Small intestine (tissue), 7 donors: ENCODE results near the gene MUL1. TPM values are rescaled to one million over a fixed set of nuclear protein-coding genes. Genes with fewer than 3 reads are reported as not detected.
"Not testable (repeated sequence)": the region's sequence is repeated elsewhere in the genome, so short reads cannot be mapped to it uniquely, and the experiment has no call there.

Experiments used
- DNase-seq, 2 donors: peaks; one replicate each; pipeline versions ENCODE4 v3.0.0 to v3.0.0-alpha.2; 2013
- FAIRE-seq: peaks from 2 replicates; lab custom pipeline; 2012; peaks lifted over from hg19 to GRCh38; lab: Jason Lieb, UNC
- H3K27ac ChIP-seq, 3 donors: one replicate each; pipeline ENCODE4 v1.5.1; 2013; ENCODE audit warnings: low read length in 2 of 3, mild to moderate bottlenecking in 2 of 3, control low read depth in 1 of 3, inconsistent platforms in 1 of 3, low read depth in 1 of 3, moderate library complexity in 1 of 3
- H3K27me3 ChIP-seq, 3 donors: one replicate each; pipeline ENCODE4 v1.6.1; 2013; ENCODE audit warnings: low read length in 3 of 3, inconsistent platforms in 1 of 3; ENCODE audit not compliant: control insufficient read depth in 3 of 3, insufficient read depth in 3 of 3
- H3K36me3 ChIP-seq, 3 donors: one replicate each; pipeline ENCODE4 v1.6.1; 2013; ENCODE audit warnings: low read length in 3 of 3, inconsistent platforms in 1 of 3, low read depth in 1 of 3, mild to moderate bottlenecking in 1 of 3, moderate library complexity in 1 of 3; ENCODE audit not compliant: control insufficient read depth in 3 of 3, insufficient read depth in 2 of 3
- H3K4me1 ChIP-seq, 3 donors: one replicate each; pipeline ENCODE4 v1.6.1; 2013; ENCODE audit warnings: low read length in 2 of 3, inconsistent platforms in 1 of 3, low read depth in 1 of 3, mild to moderate bottlenecking in 1 of 3, moderate library complexity in 1 of 3; ENCODE audit not compliant: control insufficient read depth in 3 of 3, insufficient read depth in 2 of 3
- H3K4me3 ChIP-seq, 3 donors: one replicate each; pipeline ENCODE4 v1.5.1; 2013; ENCODE audit warnings: low read length in 3 of 3, control low read depth in 1 of 3, inconsistent platforms in 1 of 3, low read depth in 1 of 3, mild to moderate bottlenecking in 1 of 3, moderate library complexity in 1 of 3
- H3K9me3 ChIP-seq, 2 donors: one replicate each; pipeline ENCODE4 v1.6.1; 2013; ENCODE audit warnings: low read depth in 1 of 2, low read length in 1 of 2; ENCODE audit not compliant: control insufficient read depth in 2 of 2, insufficient read depth in 1 of 2
- WGBS, 3 donors: extraction: QIAGEN DNeasy Blood & Tissue Kit; methylation state at CpG; one replicate each; pipeline ENCODE4 v1.1.7; 2013; 5-methylcytosine and 5-hydroxymethylcytosine counted together
- polyA plus RNA-seq, 4 donors: library from polyadenylated mRNA; stranded (reverse) in 3 of 4; unstranded in 1 of 4; fragments of 200-250 nt in 3 of 4; fragments of 120-200 nt in 1 of 4; gene quantifications; one replicate each; pipeline versions ENCODE4 v1.2.1 to v1.2.3, GENCODE V29; 2013
- donor health status: healthy with polysubstance abuse.
- donor health status: control.
- donor health status: control.
- donor health status: Bipolar disorder and iron deficiency.
- donor health status: healthy.

MUL1 gene
- polyA plus RNA-seq, 4 donors: 6.9 to 22.8 (median 16.7) TPM

GRCh38 chr1:20500716-20501115, 7.2 kb downstream of the MUL1 start:
- no peak overlapping the region for H3K4me3 ChIP-seq

GRCh38 chr1:20499718-20500117, 8.2 kb downstream of the MUL1 start:
- Histone ChIP-seq H3K9me3 (no peaks in the 10 kb centered on the region), H3K27ac (no peak overlapping the region), H3K4me1 (no peaks in the 10 kb centered on the region), H3K27me3 (no peaks in the 10 kb centered on the region), H3K36me3 (peaks cover 9 to 52% (median 11%) of the 10 kb centered on the region in 3 donors), H3K4me3 (no peak overlapping the region)
- no peak for DNase-seq
- WGBS, 3 donors: 89 to 93% (median 91%) methylated on average over 14 of the region's 14 CpGs
- FAIRE-seq: no peak

More at GRCh38 chr1:20500716-20501115, 7.2 kb downstream of the MUL1 start:
- WGBS, 3 donors: 92 to 96% (median 94%) methylated on average over 17 of the region's 17 CpGs
- no peaks in the 10 kb centered on the region for H3K9me3 ChIP-seq
- FAIRE-seq (no peak), DNase-seq (no peak)
- H3K27me3 ChIP-seq: no peaks in the 10 kb centered on the region
- H3K27ac ChIP-seq: no peak overlapping the region
- peaks cover 9 to 52% (median 11%) of the 10 kb centered on the region in 3 donors for H3K36me3 ChIP-seq
- H3K4me1 ChIP-seq: no peaks in the 10 kb centered on the region

GRCh38 chr1:20499105-20499504, 8.8 kb downstream of the MUL1 start:
- WGBS, 3 donors: 86 to 90% (median 87%) methylated on average over 5 of the region's 5 CpGs
- DNase-seq: no peak
- no peaks in the 10 kb centered on the region for H3K9me3 ChIP-seq
- no peak overlapping the region for H3K27ac ChIP-seq
- H3K36me3 ChIP-seq: peaks cover 9 to 51% (median 11%) of the 10 kb centered on the region in 3 donors
- FAIRE-seq: no peak
- H3K27me3 ChIP-seq: no peaks in the 10 kb centered on the region
- H3K4me3 ChIP-seq: no peak overlapping the region
- H3K4me1 ChIP-seq: peaks cover 0 to 2% (median 0%) of the 10 kb centered on the region in 3 donors

- Histone ChIP-seq H3K4me3 (no peak overlapping the region), H3K27ac (no peak overlapping the region), H3K9me3 (no peaks in the 10 kb centered on the region), H3K27me3 (no peaks in the 10 kb centered on the region), H3K36me3 (peaks cover 9 to 48% (median 11%) of the 10 kb centered on the region in 3 donors), H3K4me1 (peaks cover 0 to 5% (median 0%) of the 10 kb centered on the region in 3 donors)
- FAIRE-seq (no peak), DNase-seq (no peak)
- WGBS, 3 donors: 87 to 91% (median 88%) methylated on average over 7 of the region's 7 CpGs
Measured at GRCh38 chr1:20498116-20498515, 9.8 kb downstream of the MUL1 start.

- Histone ChIP-seq H3K36me3 (peaks cover 8 to 47% (median 11%) of the 10 kb centered on the region in 3 donors), H3K27me3 (no peaks in the 10 kb centered on the region), H3K9me3 (no peaks in the 10 kb centered on the region), H3K4me3 (no peak overlapping the region), H3K27ac (no peak overlapping the region), H3K4me1 (peaks cover 0 to 5% (median 0%) of the 10 kb centered on the region in 3 donors)
- FAIRE-seq (no peak), DNase-seq (no peak)
- 66 to 73% (median 67%) methylated on average over 6 of the region's 6 CpGs for WGBS, 3 donors
Measured at GRCh38 chr1:20497506-20497905, 10.4 kb downstream of the MUL1 start.

GRCh38 chr1:20496725-20497383, 11.1 kb downstream of the MUL1 start:
- H3K36me3 ChIP-seq: peaks cover 8 to 40% (median 9%) of the 10 kb centered on the region in 3 donors
- FAIRE-seq: not testable (repeated sequence)
- WGBS, 3 donors: 85 to 87% (median 86%) methylated on average over 12 of the region's 12 CpGs

GRCh38 chr1:20496241-20496661, 11.7 kb downstream of the MUL1 start:
- no peak for FAIRE-seq

More at GRCh38 chr1:20496725-20497383, 11.1 kb downstream of the MUL1 start:
- H3K27ac ChIP-seq, H3K4me3 ChIP-seq, DNase-seq, H3K4me1 ChIP-seq, H3K27me3 ChIP-seq, H3K9me3 ChIP-seq: not testable (repeated sequence)

GRCh38 chr1:20495661-20496060, 12.3 kb downstream of the MUL1 start:
- DNase-seq: no peak
- no peaks in the 10 kb centered on the region for H3K9me3 ChIP-seq
- H3K4me3 ChIP-seq: no peak overlapping the region
- H3K27me3 ChIP-seq: peaks cover 0 to 3% (median 0%) of the 10 kb centered on the region in 3 donors
- FAIRE-seq: no peak
- H3K36me3 ChIP-seq: peaks cover 3 to 29% (median 8%) of the 10 kb centered on the region in 3 donors
- 83 to 91% (median 88%) methylated on average over 1 of the region's 1 CpG for WGBS, 3 donors
- peaks cover 0 to 5% (median 0%) of the 10 kb centered on the region in 3 donors for H3K4me1 ChIP-seq
- no peak overlapping the region for H3K27ac ChIP-seq

More at GRCh38 chr1:20496241-20496661, 11.7 kb downstream of the MUL1 start:
- Histone ChIP-seq H3K9me3 (no peaks in the 10 kb centered on the region), H3K27ac (no peak overlapping the region), H3K36me3 (peaks cover 6 to 35% (median 8%) of the 10 kb centered on the region in 3 donors), H3K27me3 (peaks cover 0 to 2% (median 0%) of the 10 kb centered on the region in 3 donors), H3K4me1 (peaks cover 0 to 5% (median 0%) of the 10 kb centered on the region in 3 donors), H3K4me3 (no peak overlapping the region)
- 22 to 59% (median 33%) methylated on average over 8 of the region's 8 CpGs for WGBS, 3 donors
- peak in 1 of 2 donors; percentile 55 for DNase-seq
